Measurements from ENCODE around the gene RBM47.
"Not testable (repeated sequence)": the region's sequence is repeated elsewhere in the genome, so short reads cannot be mapped to it uniquely, and the experiment has no call there.

Gene RBM47

DNA sequence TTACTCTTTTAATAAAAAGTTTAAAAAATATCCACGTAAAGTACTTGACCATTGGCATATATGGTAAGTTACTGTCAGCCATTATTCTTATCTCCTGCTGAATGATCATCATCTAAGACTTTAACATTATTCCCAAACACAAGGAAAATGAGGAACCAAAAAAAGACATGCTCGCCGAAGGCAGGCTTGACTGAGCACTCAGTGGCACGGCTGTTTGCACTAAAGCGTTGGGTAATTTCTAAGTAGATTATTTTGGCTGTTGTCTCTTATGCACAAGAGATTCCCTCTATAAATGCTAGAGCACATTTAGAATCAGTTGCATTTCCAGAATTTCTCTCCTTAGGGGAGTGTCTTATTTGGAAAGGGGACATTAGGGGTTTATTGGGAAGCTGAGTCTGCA, 211.7 kb downstream of the RBM47 start:
- ATAC-seq (replicated peaks) (no peak), DNase-seq (no peak)
- Mint-ChIP-seq H3K4me1 (ENCODE audit: low read depth in 2 of 2) (no peaks in the 10 kb centered on the region), H3K27ac (no peak overlapping the region), H3K9me3 (no peaks in the 10 kb centered on the region), H3K36me3 (ENCODE audit: insufficient read depth) (no peaks in the 10 kb centered on the region), H3K27me3 (peaks cover 14 to 33% of the 10 kb centered on the region in 2 donors), H3K4me3 (no peak overlapping the region)

DNA sequence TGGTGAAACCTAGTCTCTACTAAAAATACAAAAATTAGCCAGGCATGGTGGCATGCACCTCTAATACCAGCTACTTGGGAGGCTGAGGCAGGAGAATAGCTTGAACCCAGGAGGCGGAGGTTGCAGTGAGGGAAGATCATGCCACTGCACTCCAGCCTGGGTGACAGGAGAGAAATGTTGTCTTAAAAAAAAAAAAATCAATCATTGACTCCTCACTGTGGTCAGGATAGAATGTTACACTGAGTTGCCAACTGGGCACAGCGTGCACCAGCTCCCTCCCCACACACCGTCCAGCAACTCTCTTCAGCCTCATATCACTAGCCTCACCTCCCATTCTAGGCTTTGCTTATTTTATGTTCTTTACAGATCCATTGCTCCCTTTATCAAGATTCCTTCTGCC, 215.0 kb downstream of the RBM47 start:
- Mint-ChIP-seq H3K4me1 (ENCODE audit: low read depth in 2 of 2) (peaks cover 0 to 1% of the 10 kb centered on the region in 2 donors), H3K27me3 (peaks cover 29 to 45% of the 10 kb centered on the region in 2 donors), H3K4me3 (no peak overlapping the region), H3K9me3 (no peaks in the 10 kb centered on the region), H3K27ac (no peak overlapping the region), H3K36me3 (ENCODE audit: insufficient read depth) (no peaks in the 10 kb centered on the region)
- ATAC-seq (replicated peaks) = no peak
- DNase-seq = no peak

GRCh38 chr4:40412866-40413795, 216.5 kb downstream of the RBM47 start:
- DNase-seq (no peak), ATAC-seq (replicated peaks) (no peak)
- H3K4me1 Mint-ChIP-seq (ENCODE audit: low read depth in 2 of 2) = peaks cover 0 to 1% of the 10 kb centered on the region in 2 donors
- H3K9me3 Mint-ChIP-seq = no peaks in the 10 kb centered on the region
- H3K27ac Mint-ChIP-seq = no peak overlapping the region
- H3K36me3 Mint-ChIP-seq (ENCODE audit: insufficient read depth) = no peaks in the 10 kb centered on the region
- H3K27me3 Mint-ChIP-seq = peaks cover 28 to 35% of the 10 kb centered on the region in 2 donors
- no peak overlapping the region for H3K4me3 Mint-ChIP-seq

DNA sequence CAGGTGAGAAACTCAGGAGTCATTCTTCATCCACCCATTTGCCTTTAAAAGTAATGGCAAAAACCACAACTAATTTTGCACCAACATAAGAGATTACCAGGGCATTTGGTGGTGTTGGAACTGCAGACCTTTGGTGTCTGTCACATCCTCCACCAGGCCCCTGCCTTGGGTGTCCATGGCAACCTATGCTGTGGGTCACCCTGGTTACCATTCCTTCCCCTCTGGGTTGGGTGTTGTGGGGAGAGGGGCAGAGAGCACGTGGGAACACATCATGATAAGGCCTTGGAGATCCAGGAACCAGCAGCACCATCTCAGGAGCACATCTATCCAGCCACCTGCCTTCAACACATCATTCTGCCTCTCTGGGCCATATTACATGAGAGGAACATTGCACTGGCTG, 217.3 kb downstream of the RBM47 start:
- H3K36me3 Mint-ChIP-seq (ENCODE audit: insufficient read depth) = no peaks in the 10 kb centered on the region
- no peak overlapping the region for H3K27ac Mint-ChIP-seq
- ATAC-seq (replicated peaks) (no peak), DNase-seq (no peak)
- peaks cover 32 to 39% of the 10 kb centered on the region in 2 donors for H3K27me3 Mint-ChIP-seq
- H3K4me1 Mint-ChIP-seq (ENCODE audit: low read depth in 2 of 2) = peaks cover 0 to 1% of the 10 kb centered on the region in 2 donors
- no peak overlapping the region for H3K4me3 Mint-ChIP-seq
- peaks cover 5 to 7% of the 10 kb centered on the region in 2 donors for H3K9me3 Mint-ChIP-seq

GRCh38 chr4:40409835-40410234, 219.8 kb downstream of the RBM47 start:
- H3K27ac Mint-ChIP-seq = no peak overlapping the region
- peaks cover 5 to 13% of the 10 kb centered on the region in 2 donors for H3K9me3 Mint-ChIP-seq
- H3K36me3 Mint-ChIP-seq (ENCODE audit: insufficient read depth) = no peaks in the 10 kb centered on the region
- H3K27me3 Mint-ChIP-seq = peaks cover 39 to 51% of the 10 kb centered on the region in 2 donors
- DNase-seq (no peak), ATAC-seq (replicated peaks) (no peak)
- H3K4me3 Mint-ChIP-seq = no peak overlapping the region
- peaks cover 0 to 1% of the 10 kb centered on the region in 2 donors for H3K4me1 Mint-ChIP-seq (ENCODE audit: low read depth in 2 of 2)

GRCh38 chr4:40407468-40407867, 222.2 kb downstream of the RBM47 start:
- not testable (repeated sequence) for H3K4me1 Mint-ChIP-seq (ENCODE audit: low read depth in 2 of 2); H3K27ac Mint-ChIP-seq; H3K36me3 Mint-ChIP-seq (ENCODE audit: insufficient read depth); DNase-seq; ATAC-seq (replicated peaks); H3K4me3 Mint-ChIP-seq
- peaks cover 5 to 13% of the 10 kb centered on the region in 2 donors for H3K9me3 Mint-ChIP-seq
- H3K27me3 Mint-ChIP-seq = peaks cover 29 to 51% of the 10 kb centered on the region in 2 donors

GRCh38 chr4:40406340-40406739, 223.3 kb downstream of the RBM47 start:
- ATAC-seq (replicated peaks) = no peak
- Mint-ChIP-seq H3K27ac (no peak overlapping the region), H3K27me3 (peaks cover 28 to 45% of the 10 kb centered on the region in 2 donors), H3K36me3 (ENCODE audit: insufficient read depth) (no peaks in the 10 kb centered on the region), H3K9me3 (peaks cover 5 to 13% of the 10 kb centered on the region in 2 donors), H3K4me3 (no peak overlapping the region), H3K4me1 (ENCODE audit: low read depth in 2 of 2) (no peaks in the 10 kb centered on the region)
- no peak for DNase-seq

DNA sequence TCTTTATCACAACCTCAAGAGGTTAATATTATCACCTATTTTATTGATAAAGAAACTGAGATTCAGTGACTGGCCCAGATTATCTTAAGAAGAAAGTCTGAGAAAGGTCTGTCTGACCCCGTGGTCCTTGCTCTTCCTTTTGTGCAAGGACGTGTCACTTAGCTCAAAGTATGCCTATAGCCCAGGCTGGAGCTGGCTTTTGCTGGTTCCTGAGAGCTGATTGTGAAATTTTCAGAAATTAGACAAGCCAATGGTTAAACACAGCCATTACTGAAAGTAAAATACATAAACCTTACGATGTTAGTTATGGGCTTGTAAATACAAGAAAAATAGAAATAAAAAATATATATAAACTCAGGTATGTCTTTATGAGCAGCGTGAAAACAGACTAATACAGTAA, 224.5 kb downstream of the RBM47 start:
- no peak overlapping the region for H3K4me3 Mint-ChIP-seq
- H3K27ac Mint-ChIP-seq = no peak overlapping the region
- no peaks in the 10 kb centered on the region for H3K36me3 Mint-ChIP-seq (ENCODE audit: insufficient read depth)
- H3K4me1 Mint-ChIP-seq (ENCODE audit: low read depth in 2 of 2) = no peaks in the 10 kb centered on the region
- ATAC-seq (replicated peaks) = no peak
- DNase-seq = no peak
- H3K9me3 Mint-ChIP-seq = peaks cover 5 to 13% of the 10 kb centered on the region in 2 donors
- peaks cover 18 to 47% of the 10 kb centered on the region in 2 donors for H3K27me3 Mint-ChIP-seq

DNA sequence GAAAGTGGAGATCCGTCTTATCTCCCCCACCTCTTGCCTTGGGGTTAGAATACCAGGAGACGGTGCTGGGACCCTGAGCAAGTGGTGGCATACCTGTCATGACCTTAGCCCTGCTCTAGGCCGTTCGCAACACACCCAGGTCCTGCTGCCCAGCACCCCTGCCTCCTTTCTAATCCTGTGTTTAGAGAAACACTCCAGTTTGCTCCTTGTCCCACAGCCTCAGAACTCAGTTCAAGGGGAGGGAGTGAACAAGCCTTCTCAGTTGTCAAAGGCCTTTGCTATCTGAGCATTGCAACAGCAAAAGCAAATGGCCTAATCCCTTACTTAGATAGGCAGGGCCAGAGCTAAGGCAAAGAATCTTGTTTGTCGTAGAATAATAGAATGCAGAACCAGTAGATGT, 226.6 kb downstream of the RBM47 start:
- Mint-ChIP-seq H3K4me3 (no peak overlapping the region), H3K4me1 (ENCODE audit: low read depth in 2 of 2) (peaks cover 0 to 2% of the 10 kb centered on the region in 2 donors)

DNA sequence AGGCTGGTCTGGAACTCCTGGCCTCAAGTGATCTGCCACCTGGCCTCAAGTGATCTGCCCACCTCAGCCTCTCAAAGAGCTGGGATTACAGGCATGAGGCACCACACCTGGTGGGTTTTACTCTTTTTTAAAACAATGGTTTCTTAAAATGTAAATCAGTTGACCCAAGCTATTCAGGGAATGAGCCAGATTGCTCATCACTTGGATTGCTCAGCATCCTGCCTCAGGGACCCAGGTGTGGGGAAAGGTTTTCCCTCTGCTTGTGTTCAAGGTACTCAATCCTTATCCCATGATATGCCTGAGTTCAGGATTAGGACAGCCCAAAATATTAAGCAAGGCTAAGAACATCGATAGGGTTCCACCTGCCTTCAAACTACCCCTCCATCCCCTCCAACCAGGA, 227.1 kb downstream of the RBM47 start:
- ATAC-seq (replicated peaks) = no peak
- Mint-ChIP-seq H3K4me3 (no peak overlapping the region), H3K36me3 (ENCODE audit: insufficient read depth) (no peaks in the 10 kb centered on the region), H3K4me1 (ENCODE audit: low read depth in 2 of 2) (peaks cover 0 to 2% of the 10 kb centered on the region in 2 donors), H3K27ac (no peak overlapping the region), H3K9me3 (peaks cover 2 to 8% of the 10 kb centered on the region in 2 donors), H3K27me3 (peaks cover 19 to 55% of the 10 kb centered on the region in 2 donors)
- no peak for DNase-seq

More for the DNA sequence above, 226.6 kb downstream of the RBM47 start:
- H3K9me3 Mint-ChIP-seq = peaks cover 5 to 13% of the 10 kb centered on the region in 2 donors
- H3K36me3 Mint-ChIP-seq (ENCODE audit: insufficient read depth) = no peaks in the 10 kb centered on the region
- ATAC-seq (replicated peaks) (no peak), DNase-seq (no peak)
- peaks cover 24 to 60% of the 10 kb centered on the region in 2 donors for H3K27me3 Mint-ChIP-seq
- no peak overlapping the region for H3K27ac Mint-ChIP-seq

DNA sequence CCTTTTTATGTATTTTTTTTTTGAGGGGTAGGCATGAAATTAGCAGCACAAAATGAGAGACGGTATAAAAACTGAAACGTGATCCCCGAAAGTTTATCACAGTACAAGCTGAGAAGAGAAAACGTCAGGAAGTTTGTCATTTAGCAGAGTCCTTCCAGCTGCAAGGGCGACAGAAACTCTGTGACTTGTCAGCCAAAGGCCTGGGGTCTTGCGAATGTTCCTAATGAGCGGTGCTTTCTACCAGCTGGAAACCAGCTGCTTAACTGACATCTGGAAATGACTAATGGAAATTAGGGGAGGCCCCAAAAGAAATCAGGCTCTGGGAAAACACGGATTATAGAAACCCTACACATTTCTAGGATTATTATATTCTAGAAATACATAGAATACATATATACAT, 228.0 kb downstream of the RBM47 start:
- DNase-seq (no peak), ATAC-seq (replicated peaks) (no peak)
- no peaks in the 10 kb centered on the region for H3K36me3 Mint-ChIP-seq (ENCODE audit: insufficient read depth)
- no peak overlapping the region for H3K4me3 Mint-ChIP-seq
- H3K27ac Mint-ChIP-seq = no peak overlapping the region
- H3K9me3 Mint-ChIP-seq = no peaks in the 10 kb centered on the region
- peaks cover 12 to 45% of the 10 kb centered on the region in 2 donors for H3K27me3 Mint-ChIP-seq
- H3K4me1 Mint-ChIP-seq (ENCODE audit: low read depth in 2 of 2) = peaks cover 0 to 2% of the 10 kb centered on the region in 2 donors

DNA sequence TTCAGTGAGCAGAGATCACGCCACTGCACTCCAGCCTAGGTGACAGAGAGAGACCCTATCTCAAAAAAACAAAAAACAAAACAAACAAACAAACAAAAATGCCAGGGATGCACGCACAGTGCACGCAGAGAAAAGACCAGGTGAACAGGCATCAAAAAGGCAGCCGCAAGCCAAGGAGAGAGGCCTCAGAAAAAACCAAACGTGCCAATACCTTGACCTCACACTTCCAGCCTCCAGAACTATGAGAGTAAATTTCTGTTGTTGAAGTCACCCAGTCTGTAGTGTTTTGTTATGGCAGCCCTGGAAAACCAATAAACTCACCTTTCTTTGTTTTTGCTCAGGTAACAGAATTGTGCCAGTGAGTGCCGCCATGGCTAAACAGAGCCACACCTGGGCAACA, 228.6 kb downstream of the RBM47 start:
- no peak for ATAC-seq (replicated peaks)
- peaks cover 12 to 40% of the 10 kb centered on the region in 2 donors for H3K27me3 Mint-ChIP-seq
- peaks cover 0 to 2% of the 10 kb centered on the region in 2 donors for H3K4me1 Mint-ChIP-seq (ENCODE audit: low read depth in 2 of 2)
- H3K9me3 Mint-ChIP-seq = no peaks in the 10 kb centered on the region
- no peak overlapping the region for H3K27ac Mint-ChIP-seq
- no peaks in the 10 kb centered on the region for H3K36me3 Mint-ChIP-seq (ENCODE audit: insufficient read depth)
- no peak for DNase-seq
- no peak overlapping the region for H3K4me3 Mint-ChIP-seq

DNA sequence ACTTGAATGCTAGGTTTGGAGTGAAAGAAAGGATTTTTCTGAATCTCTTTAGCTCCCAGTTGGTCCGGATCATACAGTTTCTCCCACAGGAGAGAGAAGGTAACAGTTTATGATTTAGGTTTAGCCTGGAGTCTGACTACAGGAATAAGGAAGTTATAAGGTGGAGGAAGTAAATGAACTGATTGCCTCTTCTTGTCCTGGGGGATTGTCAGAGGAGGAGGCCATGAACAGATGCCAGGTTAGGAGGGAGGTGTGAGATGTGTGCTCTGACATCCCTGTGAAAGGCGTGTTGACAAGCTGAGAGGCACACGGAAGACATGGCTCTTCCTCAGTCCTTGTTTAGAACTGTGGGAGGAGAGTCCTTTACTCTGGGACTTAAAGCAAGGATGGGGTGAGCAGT, 230.1 kb downstream of the RBM47 start:
- no peaks in the 10 kb centered on the region for H3K9me3 Mint-ChIP-seq
- H3K4me1 Mint-ChIP-seq (ENCODE audit: low read depth in 2 of 2) = peaks cover 0 to 2% of the 10 kb centered on the region in 2 donors
- H3K36me3 Mint-ChIP-seq (ENCODE audit: insufficient read depth) = no peaks in the 10 kb centered on the region
- H3K27me3 Mint-ChIP-seq = peaks cover 7 to 31% of the 10 kb centered on the region in 2 donors
- H3K27ac Mint-ChIP-seq = peak overlapping the region in 1 of 2 donors; percentile 5
- DNase-seq (no peak), ATAC-seq (replicated peaks) (no peak)
- no peak overlapping the region for H3K4me3 Mint-ChIP-seq

Measured in effector memory CD8-positive, alpha-beta T cell (primary cell).